ENCODE results near the gene CSRP1.

GRCh38 chr1:201483373-201483949 lies 23.5 kb downstream of the CSRP1 start:
- TF ChIP-seq CTCF (conservative IDR thresholded peaks at IDR 0.05 in 1 of 2, IDR thresholded peaks at IDR 0.05 in 1 of 2; ENCODE audit: extremely low read depth in 1 of 2, insufficient read depth in 1 of 2, low read depth in 1 of 2, low read length in 2 of 2) (no peak), EZH2 (IDR thresholded peaks at IDR 0.05; ENCODE audit: borderline replicate concordance, low read length) (no peak)
